HepG2 (cell line): ENCODE data around the gene CPNE4. TPM values are rescaled to one million over a fixed set of nuclear protein-coding genes. Genes with fewer than 3 reads are reported as not detected.

ENCODE experiments used
- ATAC-seq: fragments of 200-7000 bp; cut with Tn5 transposase; 3 replicates; pipeline ENCODE4 v1.9.1; 2020; ENCODE audit warnings: mild to moderate bottlenecking, moderate library complexity
- BruUV-seq: library from RNA; stranded (reverse); fragments of 400-500 nt; replicated peaks from 2 replicates; lab custom pipeline; 2021; lab: Mats Ljungman, UMichigan
- CTCF ChIA-PET: fragments of 300-600 bp; formaldehyde crosslinking; extraction: SDS; loops from one replicate; lab custom pipeline; 2021; ENCODE audit warnings: low total read pairs, inconsistent platforms, low intra/inter-chr PET ratio; lab: Yijun Ruan, JAX
- POLR2A ChIA-PET: fragments of 350-600 bp; sonication (Branson Sonifier 250); formaldehyde crosslinking; loops from one replicate; lab custom pipeline; 2020; ENCODE audit warnings: antibody characterized with exemption, inconsistent platforms; lab: Yijun Ruan, JAX
- DNase-seq: peaks from one replicate; pipeline ENCODE4 v3.0.0-alpha.2; 2015; ENCODE audit warnings: low spot score
- FAIRE-seq: peaks from 3 replicates; lab custom pipeline; 2011; peaks lifted over from hg19 to GRCh38; lab: Jason Lieb, UNC
- H2AFZ ChIP-seq: one replicate; pipeline ENCODE4 v1.6.1; 2011; ENCODE audit warnings: low read length, inconsistent platforms
- H3K27ac ChIP-seq: fragments of 300-600 bp; 3 replicates; pipeline ENCODE4 v1.8.0; 2011; ENCODE audit warnings: mixed run types, mild to moderate bottlenecking, mixed read lengths, low read length, inconsistent platforms; ENCODE audit not compliant: insufficient read depth; ENCODE audit errors: extremely low read length
- H3K27me3 ChIP-seq, 2 experiments: fragments of 200-600 bp in 1 of 2; 2 replicates in 1 of 2; 3 replicates in 1 of 2; pipeline versions ENCODE4 v1.6.0 to v1.8.0; 2011; ENCODE audit warnings: low read length in 2 of 2, mild to moderate bottlenecking in 2 of 2, moderate library complexity in 2 of 2, inconsistent platforms in 1 of 2; ENCODE audit not compliant: insufficient read depth in 2 of 2, control insufficient read depth in 1 of 2
- H3K36me3 ChIP-seq, 2 experiments: fragments of 200-600 bp in 1 of 2; replicated peaks in 1 of 2; 2 replicates in 1 of 2; 3 replicates in 1 of 2; pipeline versions ENCODE4 v1.5.1 to v1.8.0; 2011; ENCODE audit warnings: low read length in 2 of 2, inconsistent platforms in 1 of 2; ENCODE audit not compliant: insufficient read depth in 2 of 2, control insufficient read depth in 1 of 2
- H3K4me1 ChIP-seq: 2 replicates; pipeline ENCODE4 v1.5.1; 2012; ENCODE audit warnings: low read length, inconsistent platforms; ENCODE audit not compliant: insufficient read depth
- H3K4me2 ChIP-seq: 2 replicates; pipeline ENCODE4 v1.6.0; 2011; ENCODE audit warnings: low read depth, low read length, inconsistent platforms
- H3K4me3 ChIP-seq, 3 experiments: fragments of 200-600 bp in 1 of 3; sonication (generic), shearing (Covaris generic) in 1 of 3; replicated peaks in 1 of 3; 2 replicates each; pipeline ENCODE4 v1.5.1; 2011 to 2016; ENCODE audit warnings: low read length in 3 of 3, inconsistent platforms in 2 of 3, low read depth in 2 of 3, mild to moderate bottlenecking in 2 of 3, control low read depth in 1 of 3, mixed read lengths in 1 of 3; ENCODE audit not compliant: insufficient read depth in 1 of 3
- H3K79me2 ChIP-seq: one replicate; pipeline ENCODE4 v1.6.1; 2011; ENCODE audit warnings: low read length, inconsistent platforms; ENCODE audit not compliant: insufficient read depth
- H3K9ac ChIP-seq: 2 replicates; pipeline ENCODE4 v1.6.0; 2011; ENCODE audit warnings: mild to moderate bottlenecking, low read depth, low read length, inconsistent platforms; ENCODE audit not compliant: insufficient read depth
- H3K9me3 ChIP-seq: 2 replicates; pipeline ENCODE4 v1.5.1; 2012; ENCODE audit warnings: mild to moderate bottlenecking, low read length
- H4K20me1 ChIP-seq: 2 replicates; pipeline ENCODE4 v1.6.0; 2011; ENCODE audit warnings: inconsistent platforms, mild to moderate bottlenecking, low read length, moderate library complexity; ENCODE audit not compliant: insufficient read depth
- AHR ChIP-seq: IDR thresholded peaks from 2 replicates; pipeline ENCODE4 v1.6.1; 2018; ENCODE audit warnings: missing genetic modification reagents, missing compliant biosample characterization
- CHD2 ChIP-seq: IDR thresholded peaks from 2 replicates; pipeline ENCODE4 v1.6.1; 2011; ENCODE audit warnings: low read depth, low read length, improper control_type of control experiment
- EHMT2 ChIP-seq: fragments of 200-600 bp; sonication (generic); IDR thresholded peaks from 2 replicates; pipeline ENCODE4 v1.7.0; 2017; ENCODE audit warnings: antibody characterized with exemption, low read depth, low read length, borderline replicate concordance
- HMG20B ChIP-seq: conservative IDR thresholded peaks from 2 replicates; pipeline ENCODE4 v1.6.1; 2016; ENCODE audit warnings: missing genetic modification reagents, missing compliant biosample characterization
- HNF4A ChIP-seq: sonication (generic); formaldehyde crosslinking; IDR thresholded peaks from 2 replicates; pipeline ENCODE4 v1.4.0; 2020; ENCODE audit warnings: missing genetic modification reagents
- TBX3 ChIP-seq: fragments of 450-650 bp; IDR thresholded peaks from 2 replicates; pipeline ENCODE4 v1.6.1; 2017; ENCODE audit warnings: antibody characterized with exemption, mild to moderate bottlenecking, inconsistent platforms, borderline replicate concordance
- YY1 ChIP-seq: IDR thresholded peaks from 2 replicates; pipeline ENCODE4 v1.6.1; 2011; ENCODE audit warnings: low read length, low read depth, moderate library complexity, mild to moderate bottlenecking; ENCODE audit not compliant: insufficient read depth, insufficient replicate concordance
- ZMYM2 ChIP-seq: sonication (generic); formaldehyde crosslinking; IDR thresholded peaks from 2 replicates; pipeline ENCODE4 v1.8.0; 2022; ENCODE audit warnings: mild to moderate bottlenecking, missing genetic modification reagents
- ZNF224 ChIP-seq: sonication (generic); formaldehyde crosslinking; IDR thresholded peaks from 2 replicates; pipeline ENCODE4 v1.5.0; 2020; ENCODE audit warnings: mild to moderate bottlenecking, missing genetic modification reagents
- ZNF44 ChIP-seq: sonication (generic); formaldehyde crosslinking; IDR thresholded peaks from 2 replicates; pipeline ENCODE4 v1.5.1; 2020; ENCODE audit warnings: mild to moderate bottlenecking, missing genetic modification reagents
- ZNF460 ChIP-seq: sonication (generic); formaldehyde crosslinking; IDR thresholded peaks from 2 replicates; pipeline ENCODE4 v1.5.1; 2020; ENCODE audit warnings: missing genetic modification reagents, mild to moderate bottlenecking, borderline replicate concordance
- ZNF563 ChIP-seq: sonication (generic); formaldehyde crosslinking; IDR thresholded peaks from 2 replicates; pipeline ENCODE4 v1.8.0; 2022; ENCODE audit warnings: mild to moderate bottlenecking, moderate library complexity, missing genetic modification reagents
- ZNF850 ChIP-seq: sonication (generic); formaldehyde crosslinking; conservative IDR thresholded peaks from 2 replicates; pipeline ENCODE4 v1.9.0; 2021; ENCODE audit warnings: mild to moderate bottlenecking, missing genetic modification reagents
- ZSCAN29 ChIP-seq: sonication (generic); formaldehyde crosslinking; conservative IDR thresholded peaks from 2 replicates; pipeline ENCODE4 v1.4.0; 2020; ENCODE audit warnings: mild to moderate bottlenecking, missing genetic modification reagents
- WGBS: methylation state at CpG from one replicate; pipeline ENCODE4 v1.1.6; 2017; ENCODE audit warnings: low lambda C conversion rate; 5-methylcytosine and 5-hydroxymethylcytosine counted together
- in situ Hi-C: cut with HindIII; loops from 2 replicates; pipeline ENCODE4 v1.10.0; 2017; ENCODE audit warnings: low pct_unique_long_range_greater_than_20kb; ENCODE audit not compliant: extremely low pct_ligation_motif_present
- intact Hi-C: fragments of 100-400 bp; cut with micrococcal nuclease; formaldehyde crosslinking; loops from one replicate; pipeline ENCODE4 v1.10.0; 2022; ENCODE audit not compliant: unreplicated experiment
- polyA plus RNA-seq, 8 experiments: library from polyadenylated mRNA; depleted of rRNA in 3 of 8; stranded (reverse) in 7 of 8; unstranded in 1 of 8; fragments of >200 nt; fragmentation: Illumina TruSeq in 4 of 8; extraction: Trizol in 4 of 8; gene quantifications; 2 replicates each; pipeline versions ENCODE4 v1.2.1 to v1.2.3, GENCODE V29; 2011 to 2016; ENCODE audit warnings: low read depth in 4 of 8, missing spikeins in 1 of 8, mixed read lengths in 1 of 8; ENCODE audit not compliant: insufficient read depth in 1 of 8
- total RNA-seq, 5 experiments: library from RNA; depleted of rRNA; stranded (reverse); fragments of >200 nt; fragmentation: Illumina TruSeq; extraction: Trizol; gene quantifications; 2 replicates each; pipeline ENCODE4 v1.2.3, GENCODE V29; 2016; ENCODE audit warnings: low read depth in 1 of 5
- TF ChIP-seq, protein P1 (sequence below): IDR thresholded peaks from 2 replicates; pipeline ENCODE4 v1.6.1; 2012; ENCODE audit warnings: inconsistent platforms
- TF ChIP-seq, protein P2 (sequence below): sonication (generic); formaldehyde crosslinking; IDR thresholded peaks from 2 replicates; pipeline ENCODE4 v1.4.0; 2020; ENCODE audit warnings: missing genetic modification reagents, borderline replicate concordance
- TF ChIP-seq, protein P3 (sequence below): sonication (generic); formaldehyde crosslinking; IDR thresholded peaks from 2 replicates; pipeline ENCODE4 v1.8.0; 2022; ENCODE audit warnings: mild to moderate bottlenecking, missing genetic modification reagents, moderate library complexity
- TF ChIP-seq, protein P4 (sequence below): sonication (generic); formaldehyde crosslinking; IDR thresholded peaks from 2 replicates; pipeline ENCODE4 v1.5.0; 2020; ENCODE audit warnings: mild to moderate bottlenecking, missing genetic modification reagents, borderline replicate concordance
- TF ChIP-seq, protein P5 (sequence below): sonication (generic); formaldehyde crosslinking; IDR thresholded peaks from 2 replicates; pipeline ENCODE4 v1.4.0; 2020; ENCODE audit warnings: mild to moderate bottlenecking, low read depth, missing genetic modification reagents

Gene CPNE4
- total and polyA plus RNA-seq, 2 of the 13 experiments (the other 11 are each of a cell fraction or from before 2014, with no cell fraction given): not detected

DNA sequence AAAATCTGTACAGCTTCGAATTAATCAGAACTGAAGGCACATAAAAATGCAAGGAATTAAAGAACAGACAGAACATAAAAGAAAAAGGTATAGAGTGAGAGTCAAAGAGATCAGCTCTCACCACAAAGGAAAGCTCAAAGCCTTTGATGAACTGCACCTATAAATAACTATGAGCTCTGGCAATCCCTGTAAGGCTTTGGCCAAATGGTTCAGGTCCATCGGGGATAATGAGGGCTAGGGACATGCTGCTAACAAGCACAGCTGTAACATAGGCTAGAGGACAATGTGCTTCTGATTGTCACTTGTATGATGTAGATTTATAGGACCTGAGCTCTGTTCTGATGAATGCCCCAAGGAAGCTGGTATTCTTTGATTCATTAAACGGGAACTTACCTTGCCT, 418.1 kb downstream of the CPNE4 start:
- H3K27me3 ChIP-seq: 0 out of 5 replicates have a peak, but pooled peaks cover 0 to 4% of the 10 kb centered on the region in 2 experiments
- H3K27ac ChIP-seq: no peak overlapping the region
- no peak for ATAC-seq
- no peak overlapping the region for H3K9ac ChIP-seq
- 0% methylated on average over 3 of the region's 3 CpGs for WGBS
- H2AFZ ChIP-seq: no peak overlapping the region
- DNase-seq: no peak
- FAIRE-seq: no peak
- no peaks in the 10 kb centered on the region for H3K36me3 ChIP-seq
- no peak overlapping the region for H3K4me2 ChIP-seq
- no peaks in the 10 kb centered on the region for H3K79me2 ChIP-seq
- H3K9me3 ChIP-seq: no peaks in the 10 kb centered on the region
- no peaks in the 10 kb centered on the region for H4K20me1 ChIP-seq
- CTCF ChIA-PET: no interaction called here
- in situ Hi-C loops: no loop called here
- no peak overlapping the region for H3K4me3 ChIP-seq
- intact Hi-C loops: no loop called here
- POLR2A ChIA-PET: no interaction called here
- H3K4me1 ChIP-seq: no peaks in the 10 kb centered on the region
- BruUV-seq: no TSS peak
- TF ChIP-seq HNF4A (CRISPR knock-in tag): no peak
- TF ChIP-seq ZNF44 (CRISPR knock-in tag): no peak
- TF ChIP-seq, protein P1, sequence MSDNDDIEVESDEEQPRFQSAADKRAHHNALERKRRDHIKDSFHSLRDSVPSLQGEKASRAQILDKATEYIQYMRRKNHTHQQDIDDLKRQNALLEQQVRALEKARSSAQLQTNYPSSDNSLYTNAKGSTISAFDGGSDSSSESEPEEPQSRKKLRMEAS: no peak
- TF ChIP-seq, protein P2, sequence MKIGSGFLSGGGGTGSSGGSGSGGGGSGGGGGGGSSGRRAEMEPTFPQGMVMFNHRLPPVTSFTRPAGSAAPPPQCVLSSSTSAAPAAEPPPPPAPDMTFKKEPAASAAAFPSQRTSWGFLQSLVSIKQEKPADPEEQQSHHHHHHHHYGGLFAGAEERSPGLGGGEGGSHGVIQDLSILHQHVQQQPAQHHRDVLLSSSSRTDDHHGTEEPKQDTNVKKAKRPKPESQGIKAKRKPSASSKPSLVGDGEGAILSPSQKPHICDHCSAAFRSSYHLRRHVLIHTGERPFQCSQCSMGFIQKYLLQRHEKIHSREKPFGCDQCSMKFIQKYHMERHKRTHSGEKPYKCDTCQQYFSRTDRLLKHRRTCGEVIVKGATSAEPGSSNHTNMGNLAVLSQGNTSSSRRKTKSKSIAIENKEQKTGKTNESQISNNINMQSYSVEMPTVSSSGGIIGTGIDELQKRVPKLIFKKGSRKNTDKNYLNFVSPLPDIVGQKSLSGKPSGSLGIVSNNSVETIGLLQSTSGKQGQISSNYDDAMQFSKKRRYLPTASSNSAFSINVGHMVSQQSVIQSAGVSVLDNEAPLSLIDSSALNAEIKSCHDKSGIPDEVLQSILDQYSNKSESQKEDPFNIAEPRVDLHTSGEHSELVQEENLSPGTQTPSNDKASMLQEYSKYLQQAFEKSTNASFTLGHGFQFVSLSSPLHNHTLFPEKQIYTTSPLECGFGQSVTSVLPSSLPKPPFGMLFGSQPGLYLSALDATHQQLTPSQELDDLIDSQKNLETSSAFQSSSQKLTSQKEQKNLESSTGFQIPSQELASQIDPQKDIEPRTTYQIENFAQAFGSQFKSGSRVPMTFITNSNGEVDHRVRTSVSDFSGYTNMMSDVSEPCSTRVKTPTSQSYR (CRISPR knock-in tag): no peak
- TF ChIP-seq ZNF850: no peak
- no peak for TF ChIP-seq CHD2
- TF ChIP-seq AHR (CRISPR knock-in tag): no peak
- TF ChIP-seq, protein P3, sequence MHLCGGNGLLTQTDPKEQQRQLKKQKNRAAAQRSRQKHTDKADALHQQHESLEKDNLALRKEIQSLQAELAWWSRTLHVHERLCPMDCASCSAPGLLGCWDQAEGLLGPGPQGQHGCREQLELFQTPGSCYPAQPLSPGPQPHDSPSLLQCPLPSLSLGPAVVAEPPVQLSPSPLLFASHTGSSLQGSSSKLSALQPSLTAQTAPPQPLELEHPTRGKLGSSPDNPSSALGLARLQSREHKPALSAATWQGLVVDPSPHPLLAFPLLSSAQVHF (CRISPR knock-in tag): no peak
- no peak for TF ChIP-seq HMG20B (CRISPR knock-in tag)
- no peak for TF ChIP-seq TBX3
- no peak for TF ChIP-seq ZNF224 (CRISPR knock-in tag)
- no peak for TF ChIP-seq YY1
- TF ChIP-seq, protein P4, sequence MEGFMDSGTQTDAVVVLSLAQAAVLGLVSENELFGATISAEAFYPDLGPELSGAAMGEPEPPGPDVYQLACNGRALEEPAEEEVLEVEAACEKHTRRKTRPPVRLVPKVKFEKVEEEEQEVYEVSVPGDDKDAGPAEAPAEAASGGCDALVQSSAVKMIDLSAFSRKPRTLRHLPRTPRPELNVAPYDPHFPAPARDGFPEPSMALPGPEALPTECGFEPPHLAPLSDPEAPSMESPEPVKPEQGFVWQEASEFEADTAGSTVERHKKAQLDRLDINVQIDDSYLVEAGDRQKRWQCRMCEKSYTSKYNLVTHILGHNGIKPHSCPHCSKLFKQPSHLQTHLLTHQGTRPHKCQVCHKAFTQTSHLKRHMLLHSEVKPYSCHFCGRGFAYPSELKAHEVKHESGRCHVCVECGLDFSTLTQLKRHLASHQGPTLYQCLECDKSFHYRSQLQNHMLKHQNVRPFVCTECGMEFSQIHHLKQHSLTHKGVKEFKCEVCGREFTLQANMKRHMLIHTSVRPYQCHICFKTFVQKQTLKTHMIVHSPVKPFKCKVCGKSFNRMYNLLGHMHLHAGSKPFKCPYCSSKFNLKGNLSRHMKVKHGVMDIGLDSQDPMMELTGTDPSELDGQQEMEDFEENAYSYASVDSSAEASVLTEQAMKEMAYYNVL (CRISPR knock-in tag): no peak
- no peak for TF ChIP-seq ZNF563 (CRISPR knock-in tag)
- no peak for TF ChIP-seq ZNF460 (CRISPR knock-in tag)
- TF ChIP-seq, protein P5, sequence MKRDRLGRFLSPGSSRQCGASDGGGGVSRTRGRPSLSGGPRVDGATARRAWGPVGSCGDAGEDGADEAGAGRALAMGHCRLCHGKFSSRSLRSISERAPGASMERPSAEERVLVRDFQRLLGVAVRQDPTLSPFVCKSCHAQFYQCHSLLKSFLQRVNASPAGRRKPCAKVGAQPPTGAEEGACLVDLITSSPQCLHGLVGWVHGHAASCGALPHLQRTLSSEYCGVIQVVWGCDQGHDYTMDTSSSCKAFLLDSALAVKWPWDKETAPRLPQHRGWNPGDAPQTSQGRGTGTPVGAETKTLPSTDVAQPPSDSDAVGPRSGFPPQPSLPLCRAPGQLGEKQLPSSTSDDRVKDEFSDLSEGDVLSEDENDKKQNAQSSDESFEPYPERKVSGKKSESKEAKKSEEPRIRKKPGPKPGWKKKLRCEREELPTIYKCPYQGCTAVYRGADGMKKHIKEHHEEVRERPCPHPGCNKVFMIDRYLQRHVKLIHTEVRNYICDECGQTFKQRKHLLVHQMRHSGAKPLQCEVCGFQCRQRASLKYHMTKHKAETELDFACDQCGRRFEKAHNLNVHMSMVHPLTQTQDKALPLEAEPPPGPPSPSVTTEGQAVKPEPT (CRISPR knock-in tag): no peak
- TF ChIP-seq EHMT2: no peak
- no peak for TF ChIP-seq ZMYM2 (CRISPR knock-in tag)
- TF ChIP-seq ZSCAN29 (CRISPR knock-in tag): no peak
